CD14-positive monocyte (primary cell): ENCODE data around the gene ACAA1. TPM values are rescaled to one million over a fixed set of nuclear protein-coding genes. Genes with fewer than 3 reads are reported as not detected.

Experiments
- DNase-seq, 3 donors: peaks; one replicate each; pipeline ENCODE4 v3.0.0-alpha.2; 2011 to 2022
- H2AFZ ChIP-seq: 2 replicates; pipeline ENCODE4 v1.6.0; 2012; ENCODE audit warnings: mild to moderate bottlenecking, low read depth, low read length, inconsistent platforms; ENCODE audit not compliant: insufficient read depth, poor library complexity, severe bottlenecking
- H3K27ac ChIP-seq, 2 donors: 1 replicate in 1 of 2; 2 replicates in 1 of 2; pipeline ENCODE4 v1.5.1; 2012 to 2013; ENCODE audit warnings: low read length in 2 of 2, control low read depth in 1 of 2, inconsistent platforms in 1 of 2, low read depth in 1 of 2, mild to moderate bottlenecking in 1 of 2
- H3K27me3 ChIP-seq, 2 donors: one replicate each; pipeline versions ENCODE4 v1.6.0 to v1.6.1; 2011 to 2013; ENCODE audit warnings: low read length in 2 of 2; ENCODE audit not compliant: control insufficient read depth in 2 of 2, insufficient read depth in 2 of 2
- H3K36me3 ChIP-seq, 2 donors: replicated peaks in 1 of 2; 1 replicate in 1 of 2; 2 replicates in 1 of 2; pipeline versions ENCODE4 v1.5.1 to v1.6.1; 2012 to 2013; ENCODE audit warnings: low read length in 2 of 2, control low read depth in 1 of 2, inconsistent platforms in 1 of 2, mild to moderate bottlenecking in 1 of 2; ENCODE audit not compliant: insufficient read depth in 2 of 2, control insufficient read depth in 1 of 2
- H3K4me1 ChIP-seq, 2 donors: 1 replicate in 1 of 2; 2 replicates in 1 of 2; pipeline versions ENCODE4 v1.5.1 to v1.6.1; 2012 to 2013; ENCODE audit warnings: low read length in 2 of 2, control low read depth in 1 of 2, inconsistent platforms in 1 of 2, mild to moderate bottlenecking in 1 of 2, moderate library complexity in 1 of 2; ENCODE audit not compliant: insufficient read depth in 2 of 2, control insufficient read depth in 1 of 2
- H3K4me2 ChIP-seq: replicated peaks from 2 replicates; pipeline ENCODE3; 2012; ENCODE audit warnings: low read length, moderate library complexity, mild to moderate bottlenecking; ENCODE audit not compliant: poor library complexity, severe bottlenecking; ENCODE audit errors: extremely low read depth
- H3K4me3 ChIP-seq, 3 experiments: fragments of 200-600 bp in 1 of 3; sonication (generic) in 1 of 3; replicated peaks in 1 of 3; 1 replicate in 2 of 3; 2 replicates in 1 of 3; pipeline ENCODE4 v1.5.1; 2011 to 2013; ENCODE audit warnings: low read length in 3 of 3, mild to moderate bottlenecking in 3 of 3, control low read depth in 2 of 3, low read depth in 2 of 3, inconsistent platforms in 1 of 3, moderate library complexity in 1 of 3
- H3K79me2 ChIP-seq: 2 replicates; pipeline ENCODE4 v1.6.0; 2012; ENCODE audit warnings: mild to moderate bottlenecking, control low read depth, inconsistent platforms, low read length, moderate library complexity; ENCODE audit not compliant: insufficient read depth
- H3K9ac ChIP-seq: 2 replicates; pipeline ENCODE4 v1.6.0; 2017; ENCODE audit warnings: low read length, mild to moderate bottlenecking; ENCODE audit not compliant: insufficient read depth, poor library complexity, severe bottlenecking
- H3K9me3 ChIP-seq, 2 donors: replicated peaks in 1 of 2; 1 replicate in 1 of 2; 2 replicates in 1 of 2; pipeline versions ENCODE4 v1.5.1 to v1.6.1; 2012 to 2013; ENCODE audit warnings: low read length in 2 of 2, control low read depth in 1 of 2; ENCODE audit not compliant: control insufficient read depth in 1 of 2, insufficient read depth in 1 of 2
- H4K20me1 ChIP-seq: 2 replicates; pipeline ENCODE4 v1.6.0; 2012; ENCODE audit warnings: mild to moderate bottlenecking, low read length, control low read depth, moderate library complexity; ENCODE audit not compliant: insufficient read depth
- H3K27ac Mint-ChIP-seq, 7 donors: one replicate each; pipeline ENCODE4 v1.8.0; 2020; ENCODE audit warnings: mild to moderate bottlenecking in 7 of 7, mixed read lengths in 7 of 7, moderate library complexity in 6 of 7, inconsistent platforms in 2 of 7
- H3K27me3 Mint-ChIP-seq, 3 donors: one replicate each; pipeline ENCODE4 v1.8.0; 2021 to 2022; ENCODE audit warnings: low read depth in 3 of 3, mild to moderate bottlenecking in 3 of 3, mixed read lengths in 3 of 3, moderate library complexity in 3 of 3, inconsistent platforms in 1 of 3
- H3K36me3 Mint-ChIP-seq, 2 donors: one replicate each; pipeline ENCODE4 v1.8.0; 2020; ENCODE audit warnings: mixed read lengths in 2 of 2, inconsistent platforms in 1 of 2, mild to moderate bottlenecking in 1 of 2
- H3K4me1 Mint-ChIP-seq: one replicate; pipeline ENCODE4 v1.8.0; 2020; ENCODE audit warnings: mild to moderate bottlenecking, mixed read lengths
- H3K4me3 Mint-ChIP-seq, 2 donors: one replicate each; pipeline ENCODE4 v1.8.0; 2020; ENCODE audit warnings: mild to moderate bottlenecking in 2 of 2, mixed read lengths in 2 of 2, moderate library complexity in 1 of 2
- H3K9me3 Mint-ChIP-seq, 7 donors: one replicate each; pipeline ENCODE4 v1.8.0; 2020 to 2022; ENCODE audit warnings: mixed read lengths in 7 of 7, mild to moderate bottlenecking in 6 of 7, moderate library complexity in 6 of 7, inconsistent platforms in 2 of 7
- CTCF ChIP-seq: fragments of 200-600 bp; IDR thresholded peaks from one replicate; pipeline ENCODE4 v1.8.0; 2022; ENCODE audit warnings: antibody characterized with exemption, mild to moderate bottlenecking
- WGBS: methylation state at CpG from one replicate; pipeline ENCODE4 v1.1.5; 2013; ENCODE audit warnings: missing lambda C conversion rate; ENCODE audit not compliant: insufficient coverage; 5-methylcytosine and 5-hydroxymethylcytosine counted together
- intact Hi-C, 2 donors: fragments of 100-400 bp; cut with micrococcal nuclease; formaldehyde crosslinking; loops; one replicate each; pipeline versions ENCODE4 v1.15.0 to v1.15.1; 2023
- polyA plus RNA-seq, 3 donors: library from polyadenylated mRNA; depleted of rRNA in 1 of 3; unstranded in 2 of 3; stranded (reverse) in 1 of 3; fragments of 300-500 nt in 2 of 3; fragments of >200 nt in 1 of 3; fragmentation: Illumina TruSeq in 2 of 3; gene quantifications; 1 replicate in 2 of 3; 2 replicates in 1 of 3; pipeline ENCODE4 v1.2.3, GENCODE V29; 2012 to 2021

ACAA1 gene
- polyA plus RNA-seq, 3 donors = 123 to 268 (median 133) TPM

GRCh38 chr3:38138349-38139190 is 1.6 kb upstream of the ACAA1 start, which contains the start of gene MYD88:
MYD88 (plus strand) TSS chr3:38138661; CDS start chr3:38138701, 40 bp downstream.
- H3K9me3 ChIP-seq = no peaks in the 10 kb centered on the region
- under 1% methylated on average over 59 of the region's 65 CpGs for WGBS
- peaks cover 78% of the 10 kb centered on the region for H3K79me2 ChIP-seq

More at GRCh38 chr3:38138349-38139190, 1.6 kb upstream of the ACAA1 start, which contains the start of gene MYD88:
- peaks cover 0 to 1% (median 0%) of the 10 kb centered on the region in 7 donors for H3K9me3 Mint-ChIP-seq
- DNase-seq = peak; percentile 79 to 82 (median 80)
- peaks cover 56 to 76% of the 10 kb centered on the region in 2 donors for H3K4me1 ChIP-seq
- peak within 1 kb of the TSS; percentile 89 to 99 (median 96) for H3K4me3 ChIP-seq
- H3K9ac ChIP-seq = peak within 1 kb of the TSS; percentile 96
- H3K27ac ChIP-seq = peak within 1 kb of the TSS; percentile 95 to 97
- no peaks in the 10 kb centered on the region for H3K27me3 ChIP-seq
- H3K4me1 Mint-ChIP-seq = peaks cover 70% of the 10 kb centered on the region
- peaks cover 35 to 48% of the 10 kb centered on the region in 2 donors for H3K36me3 ChIP-seq
- intact Hi-C loops = loop anchor here (2.0 to 10.0 kb wide), 3 partner anchors 26 to 206 kb away; partner anchors contain the start of genes OXSR1 (in 1 of the 2) and XYLB (in 1 of the 2)
- no peaks in the 10 kb centered on the region for H3K27me3 Mint-ChIP-seq
- H3K4me3 Mint-ChIP-seq = peak within 1 kb of the TSS; percentile 95 to 99
- peak within 1 kb of the TSS; percentile 95 for H3K4me2 ChIP-seq
- H3K27ac Mint-ChIP-seq = peak within 1 kb of the TSS; percentile 97 to 100 (median 99)
- TF ChIP-seq CTCF = no peak
- peaks cover 56% of the 10 kb centered on the region for H4K20me1 ChIP-seq
- peak within 1 kb of the TSS; percentile 78 for H2AFZ ChIP-seq
- H3K36me3 Mint-ChIP-seq = peaks cover 43 to 56% of the 10 kb centered on the region in 2 donors
